Ascending aorta (tissue), 2 donors: ENCODE measurements around the gene CELSR1. TPM values are rescaled to one million over a fixed set of nuclear protein-coding genes. Genes with fewer than 3 reads are reported as not detected.

Experiments used
- DNase-seq, 2 donors: peaks; one replicate each; pipeline ENCODE4 v3.0.0-alpha.2; 2019; ENCODE audit warnings: low spot score in 2 of 2
- H3K27ac ChIP-seq, 2 donors: fragments of 200-600 bp; sonication (generic); one replicate each; pipeline ENCODE4 v1.5.1; 2016 to 2017; ENCODE audit warnings: mild to moderate bottlenecking in 1 of 2
- H3K27me3 ChIP-seq: fragments of 200-600 bp; sonication (generic); one replicate; pipeline ENCODE4 v1.5.1; 2017
- H3K36me3 ChIP-seq, 2 donors: fragments of 200-600 bp; sonication (generic); one replicate each; pipeline ENCODE4 v1.5.1; 2016
- H3K4me1 ChIP-seq, 2 donors: fragments of 200-600 bp; sonication (generic); one replicate each; pipeline ENCODE4 v1.5.1; 2016 to 2017; ENCODE audit warnings: mild to moderate bottlenecking in 1 of 2
- H3K4me3 ChIP-seq, 2 donors: fragments of 200-600 bp; sonication (generic); one replicate each; pipeline ENCODE4 v1.5.1; 2016 to 2017; ENCODE audit warnings: mild to moderate bottlenecking in 1 of 2
- H3K9me3 ChIP-seq, 2 donors: fragments of 200-600 bp; sonication (generic); one replicate each; pipeline ENCODE4 v1.5.1; 2016
- CTCF ChIP-seq, 3 experiments: fragments of 200-600 bp in 2 of 3; fragments of 450-650 bp in 1 of 3; sonication (generic) in 2 of 3; IDR thresholded peaks; one replicate each; pipeline ENCODE4 v1.5.1; 2016 to 2019; ENCODE audit warnings: antibody characterized with exemption in 3 of 3, mild to moderate bottlenecking in 1 of 3, moderate library complexity in 1 of 3
- intact Hi-C: fragments of 100-400 bp; cut with DNase I; formaldehyde crosslinking; loops from one replicate; pipeline ENCODE4 v1.15.1; 2023
- total RNA-seq: library from RNA; depleted of rRNA; stranded (reverse); fragments of >200 nt; gene quantifications from one replicate; pipeline ENCODE4 v1.1.0, GENCODE V29; 2016

Gene CELSR1
- total RNA-seq, 1 donor from 2014 or later = 10.5 TPM

GRCh38 chr22:46513908-46514550 lies 23.4 kb downstream of the CELSR1 start:
- TF ChIP-seq CTCF (IDR thresholded peaks at IDR 0.05) = no peak
- Histone ChIP-seq H3K9me3 (no peaks in the 10 kb centered on the region), H3K36me3 (no peaks in the 10 kb centered on the region), H3K27ac (no peak overlapping the region), H3K4me3 (no peak overlapping the region), H3K27me3 (no peaks in the 10 kb centered on the region), H3K4me1 (no peaks in the 10 kb centered on the region)
- no peak for DNase-seq
- intact Hi-C loops = no loop called here

GRCh38 chr22:46512683-46513082 lies 24.7 kb downstream of the CELSR1 start:
- H3K27ac ChIP-seq = no peak overlapping the region
- no peaks in the 10 kb centered on the region for H3K36me3 ChIP-seq
- H3K4me3 ChIP-seq = no peak overlapping the region
- intact Hi-C loops = no loop called here
- TF ChIP-seq CTCF (IDR thresholded peaks at IDR 0.05) = no peak
- no peak for DNase-seq
- H3K4me1 ChIP-seq = no peaks in the 10 kb centered on the region
- H3K9me3 ChIP-seq = no peaks in the 10 kb centered on the region
- no peaks in the 10 kb centered on the region for H3K27me3 ChIP-seq

GRCh38 chr22:46512039-46512370 lies 25.4 kb downstream of the CELSR1 start:
- H3K36me3 ChIP-seq = no peaks in the 10 kb centered on the region
- intact Hi-C loops = no loop called here
- no peaks in the 10 kb centered on the region for H3K27me3 ChIP-seq
- H3K4me3 ChIP-seq = no peak overlapping the region
- DNase-seq = no peak
- H3K4me1 ChIP-seq = no peaks in the 10 kb centered on the region
- H3K27ac ChIP-seq = no peak overlapping the region
- TF ChIP-seq CTCF (IDR thresholded peaks at IDR 0.05) = no peak
- no peaks in the 10 kb centered on the region for H3K9me3 ChIP-seq

GRCh38 chr22:46511151-46512038 lies 26.0 kb downstream of the CELSR1 start:
- no peak for DNase-seq
- intact Hi-C loops = no loop called here
- no peak overlapping the region for H3K27ac ChIP-seq
- H3K4me3 ChIP-seq = no peak overlapping the region
- no peaks in the 10 kb centered on the region for H3K9me3 ChIP-seq
- H3K27me3 ChIP-seq = no peaks in the 10 kb centered on the region
- H3K4me1 ChIP-seq = no peaks in the 10 kb centered on the region
- TF ChIP-seq CTCF (IDR thresholded peaks at IDR 0.05) = no peak
- no peaks in the 10 kb centered on the region for H3K36me3 ChIP-seq

- H3K36me3 ChIP-seq = no peaks in the 10 kb centered on the region
- no peak for DNase-seq
- H3K9me3 ChIP-seq = no peaks in the 10 kb centered on the region
- no peak overlapping the region for H3K27ac ChIP-seq
- no peaks in the 10 kb centered on the region for H3K4me1 ChIP-seq
- TF ChIP-seq CTCF (IDR thresholded peaks at IDR 0.05) = no peak
- H3K4me3 ChIP-seq = no peak overlapping the region
- H3K27me3 ChIP-seq = no peaks in the 10 kb centered on the region
- intact Hi-C loops = no loop called here
Measured at GRCh38 chr22:46509416-46510089, 27.9 kb downstream of the CELSR1 start.
